GM18861 (cell line): ENCODE measurements around the gene DNAH8.

Experiments
- ATAC-seq: cut with Tn5 transposase; IDR thresholded peaks from one replicate; pipeline ENCODE4 v1.9.1; 2021; ENCODE audit not compliant: unreplicated experiment

DNAH8 gene

DNA sequence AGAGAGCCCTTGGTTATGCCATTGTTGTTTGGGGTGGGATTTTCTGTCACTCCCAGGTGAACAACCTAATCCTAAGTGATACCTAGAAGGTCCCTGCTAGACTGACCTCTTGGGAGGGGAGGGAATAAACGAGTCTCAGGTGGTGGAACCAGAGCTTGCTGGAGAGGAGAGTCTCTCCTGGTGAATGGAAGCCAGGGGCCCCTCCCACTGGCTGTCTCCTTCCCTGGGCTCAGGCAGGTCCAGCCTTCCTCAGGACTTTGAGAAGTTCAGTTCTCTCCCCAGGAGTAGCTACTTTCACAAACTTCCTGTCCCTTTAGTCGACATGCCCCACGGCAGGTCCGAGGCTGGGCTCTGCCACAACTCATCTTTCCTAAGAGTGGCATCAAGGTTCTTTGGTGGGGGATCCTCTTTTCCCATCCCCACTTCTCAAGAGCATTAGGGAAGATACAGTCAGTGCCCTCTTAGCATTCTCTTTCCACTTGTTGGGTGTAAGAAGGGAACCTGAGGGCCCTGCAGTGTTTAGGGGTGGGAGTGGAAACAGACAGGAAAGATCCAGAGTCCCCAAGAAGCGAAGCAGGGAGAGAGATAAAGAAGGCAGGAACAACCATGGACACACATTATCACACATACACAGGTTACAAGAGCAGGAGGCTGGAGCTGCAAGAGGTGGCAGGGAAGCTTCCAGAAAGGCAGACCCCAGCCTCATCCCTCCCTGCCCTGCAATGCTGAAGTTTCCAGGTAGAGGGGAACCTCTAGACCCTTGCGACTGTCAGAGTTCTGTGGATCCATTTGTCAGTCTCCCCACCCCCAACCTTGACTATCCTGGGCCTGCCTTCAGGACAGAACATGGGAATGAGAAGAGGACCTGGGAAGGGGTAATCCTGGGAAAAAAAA is 332.6 kb downstream of the DNAH8 start:
- ATAC-seq, result no peak

DNA sequence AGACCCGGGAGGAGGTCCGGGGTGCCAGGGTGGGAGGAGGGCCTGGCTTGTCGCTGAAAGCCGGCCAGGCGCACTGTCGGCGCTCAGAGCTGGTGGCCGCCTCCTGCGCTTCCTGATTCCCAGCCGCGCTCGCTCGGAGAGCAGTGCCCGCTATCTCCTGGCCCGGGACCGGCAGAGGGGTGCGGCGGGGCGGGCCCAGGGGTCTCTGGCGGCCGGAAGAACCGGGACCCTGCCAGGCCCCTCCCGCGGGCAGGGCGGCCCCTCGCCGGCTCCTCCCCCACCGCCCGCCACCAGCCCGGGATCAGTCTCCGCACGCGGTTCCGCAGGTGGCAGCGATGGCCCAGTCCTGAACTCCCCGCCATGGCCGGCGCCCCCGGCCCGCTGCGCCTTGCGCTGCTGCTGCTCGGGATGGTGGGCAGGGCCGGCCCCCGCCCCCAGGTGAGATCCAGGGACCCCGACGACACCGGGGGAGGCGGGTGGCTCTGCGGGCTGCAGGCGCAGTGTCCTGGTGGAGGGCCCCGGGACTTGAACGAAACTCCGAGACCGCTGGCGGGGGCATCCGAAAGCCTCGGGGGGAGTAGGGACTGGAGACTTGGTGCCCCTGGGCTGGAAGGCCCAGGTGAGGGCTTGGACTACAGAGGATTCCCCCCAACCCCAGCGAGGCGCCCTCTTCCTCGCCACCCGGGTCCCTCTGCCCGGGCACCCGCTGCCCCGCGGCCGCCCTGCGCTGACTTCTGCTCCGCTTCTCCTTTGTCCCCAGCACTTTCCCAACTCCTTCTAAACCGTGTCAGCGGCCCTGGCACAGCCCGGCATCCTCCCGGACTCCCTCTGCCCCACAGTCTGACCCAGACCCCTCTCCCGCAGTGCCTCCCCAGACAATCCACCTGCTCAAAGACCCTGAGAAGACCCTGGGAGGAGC is 333.6 kb downstream of the DNAH8 start, which contains the start of gene GLP1R:
GLP1R (plus strand) TSS at position 301 of the 919 bp plus-strand sequence; CDS start at position 361, 60 bp downstream.
- no peak for ATAC-seq

DNA sequence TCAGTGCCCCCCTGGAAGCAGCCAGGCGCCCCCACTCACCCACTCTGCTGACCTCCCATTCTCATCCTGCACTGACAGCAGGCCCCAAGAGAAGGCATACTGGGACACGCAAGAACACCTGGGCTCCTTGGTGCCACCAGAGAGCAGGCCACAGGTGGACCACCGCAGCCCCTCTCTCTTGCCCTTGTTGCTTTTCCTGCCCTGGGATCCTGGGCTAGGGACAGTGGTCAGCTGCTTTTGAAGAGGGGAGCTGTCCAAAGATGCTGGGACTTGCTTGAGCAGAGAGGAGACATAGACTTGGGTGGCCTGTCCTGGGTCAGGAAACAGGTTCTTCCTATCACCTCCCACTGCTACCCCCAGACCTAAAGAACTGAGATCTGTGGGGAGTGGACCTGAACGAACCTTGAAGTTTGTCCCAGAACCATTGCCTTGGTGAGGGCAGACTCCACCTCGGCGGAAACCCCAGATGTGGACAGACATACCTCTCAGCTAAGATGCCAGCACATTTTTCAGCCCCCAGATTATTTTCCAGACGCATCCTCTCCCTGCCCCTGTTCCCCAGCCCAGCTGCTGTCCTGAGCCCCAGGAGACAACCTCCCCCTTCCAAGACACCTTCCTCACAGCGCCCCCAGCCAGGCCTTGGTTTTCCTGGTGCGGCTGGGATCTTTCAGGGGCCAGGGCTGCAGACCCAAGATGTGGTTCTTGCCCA is 334.6 kb downstream of the DNAH8 start:
- ATAC-seq, result no peak

DNA sequence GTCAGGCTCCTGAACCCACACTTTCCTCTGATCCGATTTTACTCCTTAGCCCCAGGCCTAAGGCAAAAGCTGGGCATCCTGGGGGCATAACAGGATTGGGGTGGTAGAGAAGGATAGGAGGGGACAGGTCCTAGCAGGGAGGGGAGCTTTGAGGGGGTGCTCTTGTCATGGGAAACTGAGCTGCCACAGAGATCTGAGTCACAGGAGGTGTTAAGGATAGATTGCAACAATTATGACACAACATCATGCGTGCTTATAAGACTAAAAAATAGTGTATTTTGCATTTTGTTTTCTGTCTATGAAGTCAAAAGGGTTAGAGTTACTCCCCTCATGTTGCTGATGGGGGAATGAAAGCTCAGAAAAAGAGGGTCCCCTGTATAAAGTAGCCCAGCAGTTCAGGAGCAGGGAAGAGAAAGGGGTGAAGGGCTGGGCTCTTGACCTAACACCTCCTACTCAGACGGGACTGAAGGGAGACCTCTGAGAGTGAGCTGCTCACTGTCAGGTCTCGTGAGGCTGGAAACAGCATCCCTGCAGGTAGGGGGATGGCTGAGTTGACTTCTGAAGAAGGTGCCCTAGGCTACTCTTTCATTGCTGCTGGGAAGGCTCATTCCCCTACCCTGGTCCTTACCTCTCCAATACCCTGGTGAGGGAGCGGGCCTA is 335.5 kb downstream of the DNAH8 start:
- no peak for ATAC-seq

DNA sequence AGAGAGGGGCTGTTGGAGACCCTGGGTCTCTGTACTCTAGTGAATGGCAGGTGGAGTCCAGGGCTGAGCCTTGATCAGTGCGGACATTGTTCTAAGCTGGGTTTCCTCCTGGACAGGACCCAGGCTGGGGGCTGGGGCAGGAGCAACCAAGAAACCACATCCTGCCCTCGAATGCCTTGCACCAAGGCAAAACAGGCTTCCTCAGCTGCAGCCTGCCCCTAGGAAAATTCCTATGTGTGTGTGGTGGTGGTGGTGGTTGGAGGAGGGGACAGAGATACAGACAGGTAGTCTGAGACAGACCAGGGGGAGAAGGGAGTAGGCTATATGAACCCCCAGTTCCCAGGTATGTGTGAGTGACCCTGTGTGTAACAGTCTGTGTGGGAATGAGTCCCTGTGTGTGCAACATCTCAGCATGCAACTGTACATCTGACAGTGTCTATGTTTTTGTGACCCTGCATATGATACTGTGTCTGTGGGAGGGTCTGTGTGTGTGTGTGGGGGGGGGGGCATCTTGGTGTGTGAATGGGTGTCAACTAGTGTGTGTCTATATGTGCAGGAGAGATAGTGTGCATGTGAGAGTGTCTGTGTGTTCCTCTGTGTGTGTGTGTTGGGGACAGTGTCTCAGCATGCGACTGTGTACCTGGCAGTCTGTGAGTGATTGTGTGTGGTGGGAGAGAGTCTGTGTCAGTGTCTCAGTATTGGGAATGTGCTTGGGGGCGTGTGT is 336.4 kb downstream of the DNAH8 start:
- no peak for ATAC-seq

DNA sequence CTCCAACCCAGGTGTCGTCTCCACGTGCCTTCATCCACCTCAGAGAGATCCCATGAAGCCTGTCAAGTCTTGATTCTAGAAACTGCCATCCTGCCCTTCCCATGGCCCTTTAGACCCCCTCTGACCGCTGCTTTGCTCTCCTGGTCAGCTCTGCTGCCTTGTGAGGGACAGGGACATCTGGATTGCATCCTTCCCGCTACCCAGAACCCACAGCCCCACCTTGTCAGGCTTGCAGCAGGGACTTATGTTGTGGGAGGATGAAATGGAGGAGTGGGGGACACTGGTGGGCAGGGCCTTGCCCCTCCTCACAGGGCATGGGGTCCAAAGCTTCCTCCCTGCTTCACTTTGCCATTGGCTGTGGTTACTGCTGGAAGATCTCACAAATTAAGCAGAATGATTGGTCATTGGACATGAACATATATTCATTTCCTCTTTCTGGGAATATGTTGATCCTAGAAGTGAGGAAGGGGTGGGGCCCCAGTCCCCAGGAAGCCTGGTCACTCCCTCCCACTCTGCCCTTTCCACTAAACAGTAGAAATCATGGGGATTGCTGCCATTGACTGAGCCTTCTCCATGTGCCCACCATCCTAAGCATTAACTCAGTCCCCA is 338.0 kb downstream of the DNAH8 start:
- ATAC-seq, result no peak

DNA sequence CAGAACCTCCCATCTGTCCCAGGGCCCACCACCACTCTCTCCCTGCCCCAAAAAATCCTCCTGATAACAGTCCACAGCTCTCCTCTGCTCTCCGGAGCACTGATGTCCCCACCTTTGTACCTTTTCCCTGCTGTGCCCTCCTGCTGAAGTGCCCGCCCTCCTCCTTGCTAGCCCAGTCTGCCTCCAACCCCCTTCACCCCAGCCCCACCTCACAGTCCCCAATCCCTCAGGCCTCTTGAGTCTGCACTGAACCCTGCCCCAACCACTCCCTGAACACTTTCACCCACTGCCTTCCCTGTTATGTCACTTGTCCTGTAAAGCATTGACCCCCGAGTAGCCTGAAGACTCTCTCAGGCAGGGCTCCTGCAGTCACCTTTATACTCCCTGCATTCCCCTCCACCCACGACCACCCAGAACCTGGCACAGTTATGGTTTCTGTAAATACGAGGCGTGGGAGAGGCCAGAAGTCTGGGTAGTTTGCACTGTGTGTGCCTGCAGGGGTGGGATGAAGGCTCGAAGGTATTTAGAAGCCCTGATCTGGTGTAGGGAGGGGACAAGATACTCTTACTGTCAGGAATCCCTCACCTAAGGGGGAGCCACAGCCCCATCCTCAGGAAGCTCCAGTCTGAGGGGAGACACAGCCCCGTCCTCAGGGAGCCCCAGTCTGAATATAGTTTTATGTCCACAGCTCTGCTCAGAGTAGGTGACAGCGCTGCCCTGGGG is 338.9 kb downstream of the DNAH8 start:
- ATAC-seq, result no peak

DNA sequence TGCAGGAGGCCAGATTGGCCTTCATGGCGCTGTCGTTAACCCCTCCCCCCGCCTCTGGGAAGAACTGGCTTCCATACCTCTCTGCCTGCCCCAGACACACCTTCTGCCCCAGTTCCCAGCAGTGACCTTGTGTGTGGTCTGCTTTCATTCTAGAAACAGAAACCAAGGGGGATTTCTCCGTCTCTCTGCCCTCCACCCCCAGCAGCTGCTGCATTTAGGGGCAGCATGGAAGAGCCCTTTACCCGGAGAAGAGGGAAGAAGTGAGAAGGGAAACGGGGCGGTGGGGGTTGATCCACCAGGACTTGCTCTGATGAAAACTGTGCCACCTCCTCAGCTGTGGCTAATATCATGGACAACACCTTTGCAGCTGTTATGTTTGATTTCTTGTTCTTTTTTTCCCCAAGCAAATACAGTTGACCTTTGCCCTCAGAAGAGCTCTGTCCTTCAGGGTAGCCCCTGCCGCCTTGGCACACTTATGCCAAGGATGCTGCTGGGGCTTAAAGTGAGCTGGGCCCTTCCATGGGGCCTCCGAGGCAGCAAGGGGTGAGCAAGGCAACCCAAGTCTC is 339.5 kb downstream of the DNAH8 start:
- no peak for ATAC-seq

DNA sequence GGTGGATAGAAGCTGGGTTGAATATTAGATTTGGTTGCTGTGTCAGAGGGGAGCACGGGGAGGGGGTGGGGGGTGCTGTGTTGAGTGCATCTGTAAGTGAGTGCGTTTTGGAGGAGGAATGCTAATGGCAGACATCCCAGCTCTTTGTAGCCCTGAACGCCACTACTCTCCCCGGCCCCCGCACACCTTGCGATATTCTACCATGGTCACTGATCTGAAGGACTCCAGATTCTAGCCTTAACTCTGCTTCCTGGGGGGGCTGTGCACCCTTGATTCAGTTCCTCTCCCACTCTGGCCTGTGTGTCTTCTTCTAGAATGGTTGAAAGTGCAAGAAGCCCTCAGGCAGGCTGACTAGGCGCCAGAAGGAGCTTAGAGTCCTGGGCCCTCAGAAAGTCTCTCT is 340.6 kb downstream of the DNAH8 start:
- no peak for ATAC-seq

DNA sequence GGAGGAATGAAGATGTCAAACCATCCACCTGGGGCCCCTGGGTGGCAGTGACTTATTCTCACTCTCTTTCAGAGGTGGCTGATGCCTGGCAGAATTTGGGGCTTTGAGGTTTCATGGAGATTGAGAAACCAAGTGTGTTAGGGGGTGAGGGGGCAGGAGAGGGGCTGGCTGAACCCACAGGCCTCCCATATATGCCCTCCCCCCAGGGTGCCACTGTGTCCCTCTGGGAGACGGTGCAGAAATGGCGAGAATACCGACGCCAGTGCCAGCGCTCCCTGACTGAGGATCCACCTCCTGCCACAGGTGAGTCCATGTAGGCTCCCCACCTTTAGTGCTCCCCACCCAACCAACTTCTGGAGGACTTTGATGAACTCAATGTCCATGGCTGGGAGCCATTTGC is 341.1 kb downstream of the DNAH8 start:
- ATAC-seq, result no peak

DNA sequence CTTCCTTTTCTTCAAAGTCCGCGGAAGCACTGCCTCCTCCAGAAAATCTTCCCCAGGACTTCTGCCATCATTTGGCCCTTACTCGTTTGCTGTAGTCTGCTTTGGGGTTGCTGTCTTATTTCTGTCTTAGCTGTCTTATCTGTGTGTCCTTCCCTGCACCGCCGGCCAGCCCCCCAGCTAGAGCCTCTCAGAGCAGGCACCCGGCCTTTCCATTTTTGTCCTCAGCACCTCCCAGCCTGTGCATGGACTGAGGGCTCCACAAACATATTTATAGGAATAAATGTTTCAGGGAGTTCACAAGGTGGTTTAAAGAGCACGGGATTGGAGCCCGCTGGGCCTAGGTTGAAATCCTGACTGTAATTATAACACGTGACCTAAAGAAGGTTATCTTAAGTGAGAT is 341.6 kb downstream of the DNAH8 start:
- ATAC-seq, result no peak

DNA sequence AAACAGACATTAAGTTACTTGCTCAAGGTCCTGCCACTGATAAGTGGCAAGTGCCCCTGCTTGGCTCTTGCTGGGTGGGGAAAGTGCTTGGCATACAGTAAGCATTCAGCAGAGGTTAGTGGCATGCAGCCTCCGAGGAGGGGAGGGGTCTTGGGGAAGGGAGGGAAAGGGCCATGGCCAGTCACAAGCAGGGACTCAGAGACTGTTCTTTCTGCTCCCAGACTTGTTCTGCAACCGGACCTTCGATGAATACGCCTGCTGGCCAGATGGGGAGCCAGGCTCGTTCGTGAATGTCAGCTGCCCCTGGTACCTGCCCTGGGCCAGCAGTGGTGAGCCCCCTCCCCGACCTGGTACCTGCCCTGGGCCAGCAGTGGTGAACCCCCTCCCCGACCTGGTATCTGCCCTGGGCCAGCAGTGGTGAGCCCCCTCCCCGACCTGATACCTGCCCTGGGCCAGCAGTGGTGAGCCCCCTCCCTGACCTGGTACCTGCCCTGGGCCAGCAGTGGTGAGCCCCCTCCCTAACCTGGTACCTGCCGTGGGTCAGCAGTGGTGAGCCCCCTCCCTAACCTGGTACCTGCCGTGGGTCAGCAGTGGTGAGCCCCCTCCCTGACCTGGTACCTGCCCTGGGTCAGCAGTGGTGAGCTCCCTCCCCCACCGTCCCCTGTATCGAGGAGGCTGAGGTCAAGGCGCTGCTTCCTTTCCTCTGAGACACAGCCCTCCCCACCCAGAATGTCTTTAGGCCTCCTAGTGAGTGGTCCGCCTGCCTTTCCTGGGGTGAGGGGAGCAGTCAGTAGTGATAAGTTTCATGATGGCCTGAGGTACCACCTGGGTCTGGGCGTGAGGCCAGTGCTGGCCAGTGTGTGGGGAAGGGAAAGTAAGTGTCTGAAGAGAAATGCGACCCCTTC is 342.4 kb downstream of the DNAH8 start:
- no peak for ATAC-seq

DNA sequence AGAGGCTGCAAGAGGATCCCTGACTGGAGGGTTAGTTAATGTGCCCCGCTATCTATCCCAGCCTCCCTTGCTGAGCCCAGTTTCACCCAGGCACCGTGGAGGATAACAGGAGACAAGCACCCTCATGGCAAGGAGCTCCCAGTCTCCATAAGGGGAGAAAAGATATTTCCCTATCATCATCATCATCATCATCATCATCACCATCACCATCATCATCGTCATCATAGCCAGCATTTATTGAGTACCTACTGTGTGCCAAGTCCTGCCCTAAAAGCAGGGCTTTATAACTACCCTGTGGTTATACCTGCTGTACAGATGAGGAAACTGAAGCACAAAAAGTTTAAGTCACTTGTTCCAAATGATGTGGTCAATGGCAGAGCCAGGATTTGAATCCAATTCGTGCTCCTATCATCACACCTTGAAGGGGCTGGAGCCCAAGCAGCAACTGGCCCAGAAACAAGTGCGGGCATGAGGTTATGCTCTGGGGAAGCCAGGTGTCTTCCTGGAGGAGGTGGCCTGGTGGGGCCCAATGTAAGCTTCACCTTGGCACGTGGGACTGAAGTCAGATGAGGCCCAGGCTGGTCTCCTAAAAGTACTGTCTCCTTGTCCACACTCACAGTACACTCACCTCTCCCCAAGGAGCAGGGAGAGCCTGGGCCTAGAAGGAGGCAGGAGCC is 343.5 kb downstream of the DNAH8 start:
- ATAC-seq, result no peak

DNA sequence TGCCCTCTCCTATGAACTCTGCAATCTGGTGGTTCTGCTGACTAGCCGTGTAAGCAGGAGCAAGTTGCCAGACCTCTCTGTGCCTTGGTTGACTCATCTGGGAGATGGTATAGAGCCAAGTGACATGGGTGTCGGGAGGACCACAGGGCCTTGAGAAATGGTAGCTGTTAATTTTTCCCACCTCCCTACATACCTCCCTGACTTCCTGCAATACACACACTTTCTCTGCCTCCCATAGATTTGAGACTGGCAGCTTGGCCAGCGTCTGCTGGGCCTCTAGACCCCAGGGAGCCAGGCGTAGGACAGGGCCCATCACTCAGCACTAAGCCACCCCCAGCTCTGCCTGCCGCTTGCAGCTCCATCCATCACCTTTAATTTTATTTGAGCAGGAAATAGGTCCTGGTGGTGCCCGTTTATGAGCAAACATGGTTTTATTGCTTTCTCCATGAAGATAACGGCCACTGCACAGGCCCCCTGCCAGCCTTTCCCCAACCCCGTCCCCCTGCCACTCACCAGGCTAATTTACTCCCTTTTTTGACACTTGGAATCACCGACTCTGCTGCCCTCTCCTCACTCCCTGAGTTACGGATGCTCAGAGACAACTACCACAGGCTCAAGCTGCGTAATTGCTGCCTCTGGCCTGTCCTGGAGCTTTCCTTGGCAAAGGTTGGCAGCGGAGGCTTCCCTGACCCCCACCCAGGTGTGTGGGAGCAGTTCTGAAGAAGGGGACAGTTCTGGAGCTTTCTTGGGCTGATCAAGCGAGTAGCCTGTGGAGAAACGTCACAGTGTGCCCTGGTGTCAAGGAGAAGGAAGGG is 344.6 kb downstream of the DNAH8 start:
- no peak for ATAC-seq

DNA sequence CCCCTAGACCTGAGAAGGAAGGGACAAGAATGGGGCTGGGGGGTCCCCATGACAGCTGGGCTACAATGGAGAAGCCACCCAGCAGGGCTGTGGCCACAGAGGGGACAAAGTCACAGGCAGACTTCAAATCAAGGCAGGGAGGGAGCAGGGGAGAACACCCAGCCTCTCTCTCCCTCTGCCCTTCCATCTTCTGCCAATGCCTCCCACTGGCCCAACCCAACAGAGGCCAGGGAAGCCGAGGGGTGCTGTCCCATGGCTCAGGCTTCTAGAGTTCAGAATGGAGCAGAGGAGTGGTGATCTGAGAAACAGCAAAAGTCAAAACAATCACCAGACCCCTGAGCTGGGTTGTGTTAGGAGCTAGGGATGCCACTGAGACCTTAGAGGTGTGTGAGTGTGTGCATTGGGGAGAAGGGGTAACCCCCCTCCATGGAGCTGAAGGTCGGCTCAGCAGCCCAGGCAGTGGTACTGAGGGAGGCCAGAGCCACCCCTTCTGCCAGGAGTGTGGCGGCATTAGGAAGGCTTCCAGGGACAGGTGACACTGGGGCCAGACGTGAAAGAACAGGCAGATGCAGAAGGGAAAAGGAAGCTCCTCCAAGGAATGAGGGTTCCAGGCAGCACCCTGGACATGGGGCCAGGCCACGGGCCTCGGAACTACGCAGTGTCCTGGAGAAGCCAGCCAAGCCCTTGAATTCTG is 345.5 kb downstream of the DNAH8 start:
- no peak for ATAC-seq

DNA sequence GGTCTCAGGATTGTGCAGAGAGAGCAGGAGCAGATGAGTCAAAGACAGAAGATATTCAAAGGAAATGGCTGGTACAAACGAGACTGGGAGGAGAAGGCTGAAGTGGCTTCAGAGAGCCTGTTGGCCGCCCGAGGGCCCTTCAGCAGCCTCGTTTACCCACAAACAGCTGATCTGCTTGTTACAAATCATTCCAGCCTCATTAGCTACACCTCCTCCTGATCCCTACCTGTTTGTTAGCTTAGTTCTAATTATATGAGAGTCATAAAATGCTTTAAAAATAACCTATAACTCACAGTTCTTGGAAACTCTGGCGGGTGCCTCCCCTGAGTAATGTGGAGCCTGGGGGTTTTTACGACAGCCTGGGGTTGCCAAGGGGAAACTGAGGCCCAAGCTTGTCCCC is 346.1 kb downstream of the DNAH8 start:
- no peak for ATAC-seq
